Subcutaneous abdominal adipose tissue (tissue), 5 donors: ENCODE measurements around the gene NFKB1.

Experiments used
- H3K27ac ChIP-seq: one replicate; pipeline ENCODE4 v1.7.0; 2013; ENCODE audit warnings: low read depth, mild to moderate bottlenecking, inconsistent platforms, low read length, moderate library complexity
- H3K27me3 ChIP-seq, 5 donors: one replicate each; pipeline ENCODE4 v1.7.0; 2013; ENCODE audit warnings: low read length in 5 of 5, inconsistent platforms in 1 of 5; ENCODE audit not compliant: control insufficient read depth in 5 of 5, insufficient read depth in 4 of 5
- H3K36me3 ChIP-seq, 5 donors: one replicate each; pipeline ENCODE4 v1.7.0; 2013; ENCODE audit warnings: low read length in 5 of 5; ENCODE audit not compliant: control insufficient read depth in 5 of 5, insufficient read depth in 5 of 5
- H3K4me1 ChIP-seq, 5 donors: one replicate each; pipeline ENCODE4 v1.7.0; 2013; ENCODE audit warnings: low read length in 5 of 5, mild to moderate bottlenecking in 3 of 5, moderate library complexity in 1 of 5; ENCODE audit not compliant: control insufficient read depth in 5 of 5, insufficient read depth in 5 of 5
- H3K4me3 ChIP-seq, 5 donors: one replicate each; pipeline ENCODE4 v1.7.0; 2013; ENCODE audit warnings: low read length in 5 of 5, low read depth in 1 of 5
- H3K9ac ChIP-seq, 5 donors: one replicate each; pipeline ENCODE4 v1.7.0; 2013; ENCODE audit warnings: low read length in 5 of 5, mild to moderate bottlenecking in 4 of 5, moderate library complexity in 3 of 5
- H3K9me3 ChIP-seq, 5 donors: one replicate each; pipeline ENCODE4 v1.7.0; 2013; ENCODE audit warnings: low read length in 5 of 5; ENCODE audit not compliant: control insufficient read depth in 5 of 5
- donor health status: healthy.
- donor health status: healthy.
- donor health status: healthy.
- donor health status: healthy.
- donor health status: healthy.

Gene NFKB1

DNA sequence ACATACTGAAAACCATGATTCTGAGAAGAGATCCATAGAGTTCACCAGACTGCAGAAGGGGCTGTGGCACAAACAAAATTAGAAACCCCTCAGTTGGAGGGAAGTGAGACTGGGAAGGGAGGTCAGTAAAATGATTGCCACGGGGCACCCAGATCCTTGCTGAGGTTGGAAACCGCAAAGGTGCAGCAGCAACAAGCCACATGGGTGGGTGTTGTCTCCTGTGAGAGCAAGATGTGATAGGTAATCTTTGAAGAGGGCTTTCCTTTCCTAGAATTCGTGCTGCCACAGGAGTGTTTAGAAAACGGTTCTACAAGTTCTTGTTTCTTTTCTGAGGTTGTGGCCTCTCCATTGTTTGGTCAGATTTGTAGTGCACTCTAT lies 85.5 kb downstream of the NFKB1 start:
- Histone ChIP-seq H3K9ac (no peak overlapping the region), H3K4me1 (no peaks in the 10 kb centered on the region), H3K4me3 (no peak overlapping the region), H3K27ac (no peak overlapping the region), H3K9me3 (no peaks in the 10 kb centered on the region), H3K36me3 (peaks cover 45 to 76% (median 62%) of the 10 kb centered on the region in 5 donors), H3K27me3 (no peaks in the 10 kb centered on the region)

GRCh38 chr4:102589743-102590142 lies 88.6 kb downstream of the NFKB1 start:
- Histone ChIP-seq H3K9ac (no peak overlapping the region), H3K4me3 (no peak overlapping the region), H3K36me3 (peaks cover 36 to 57% (median 39%) of the 10 kb centered on the region in 5 donors), H3K4me1 (no peaks in the 10 kb centered on the region), H3K9me3 (no peaks in the 10 kb centered on the region), H3K27me3 (no peaks in the 10 kb centered on the region), H3K27ac (no peak overlapping the region)

GRCh38 chr4:102592256-102592655 lies 91.1 kb downstream of the NFKB1 start:
- Histone ChIP-seq H3K4me1 (no peaks in the 10 kb centered on the region), H3K4me3 (no peak overlapping the region), H3K9me3 (no peaks in the 10 kb centered on the region), H3K9ac (no peak overlapping the region), H3K27me3 (no peaks in the 10 kb centered on the region), H3K27ac (no peak overlapping the region), H3K36me3 (peaks cover 37 to 69% (median 44%) of the 10 kb centered on the region in 5 donors)

DNA sequence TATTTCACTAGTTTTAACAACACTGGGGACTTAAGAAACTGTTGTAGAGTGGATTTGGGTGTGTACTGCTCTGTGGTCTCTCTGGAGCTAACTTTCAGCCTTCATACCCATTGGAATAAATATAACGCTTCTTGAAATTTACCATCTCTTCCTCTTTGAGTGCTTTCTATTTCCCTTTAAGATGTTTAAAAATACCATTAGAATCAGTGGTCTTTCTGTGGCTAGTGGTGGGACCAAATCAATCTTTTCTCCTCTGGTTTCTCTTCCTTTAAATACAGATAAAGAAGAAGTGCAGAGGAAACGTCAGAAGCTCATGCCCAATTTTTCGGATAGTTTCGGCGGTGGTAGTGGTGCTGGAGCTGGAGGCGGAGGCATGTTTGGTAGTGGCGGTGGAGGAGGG lies 92.0 kb downstream of the NFKB1 start:
- H3K36me3 ChIP-seq: peaks cover 37 to 68% (median 45%) of the 10 kb centered on the region in 5 donors
- H3K27ac ChIP-seq: no peak overlapping the region
- no peaks in the 10 kb centered on the region for H3K27me3 ChIP-seq
- no peaks in the 10 kb centered on the region for H3K4me1 ChIP-seq
- H3K4me3 ChIP-seq: no peak overlapping the region
- no peak overlapping the region for H3K9ac ChIP-seq
- H3K9me3 ChIP-seq: no peaks in the 10 kb centered on the region

- Histone ChIP-seq H3K4me3 (no peak overlapping the region), H3K4me1 (no peaks in the 10 kb centered on the region), H3K9ac (no peak overlapping the region), H3K9me3 (no peaks in the 10 kb centered on the region), H3K27ac (no peak overlapping the region), H3K36me3 (peaks cover 39 to 65% (median 54%) of the 10 kb centered on the region in 5 donors), H3K27me3 (no peaks in the 10 kb centered on the region)
Observed at GRCh38 chr4:102594000-102594399, 92.8 kb downstream of the NFKB1 start.

DNA sequence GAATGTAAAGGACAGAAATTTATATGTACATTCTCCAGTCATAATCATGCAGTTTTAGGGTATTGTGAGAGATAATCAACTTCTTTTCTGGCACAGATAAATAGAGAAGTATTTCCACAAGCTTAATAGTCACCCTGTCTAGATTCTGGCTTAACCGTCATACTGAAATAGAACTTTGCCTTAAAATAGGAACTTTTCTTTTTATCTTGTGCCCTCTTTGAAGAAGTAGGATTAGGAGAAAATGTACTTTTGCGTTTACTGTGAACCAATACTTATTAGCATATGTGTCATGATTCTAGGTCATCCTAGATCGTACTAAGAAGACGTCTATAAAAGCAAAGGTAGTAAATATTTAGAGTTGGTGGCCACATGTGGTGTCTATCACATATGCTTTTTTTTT lies 95.4 kb downstream of the NFKB1 start:
- H3K27me3 ChIP-seq: no peaks in the 10 kb centered on the region
- H3K4me3 ChIP-seq: no peak overlapping the region
- no peaks in the 10 kb centered on the region for H3K9me3 ChIP-seq
- H3K9ac ChIP-seq: no peak overlapping the region
- H3K36me3 ChIP-seq: peaks cover 57 to 72% (median 66%) of the 10 kb centered on the region in 5 donors
- H3K4me1 ChIP-seq: no peaks in the 10 kb centered on the region
- H3K27ac ChIP-seq: no peak overlapping the region

DNA sequence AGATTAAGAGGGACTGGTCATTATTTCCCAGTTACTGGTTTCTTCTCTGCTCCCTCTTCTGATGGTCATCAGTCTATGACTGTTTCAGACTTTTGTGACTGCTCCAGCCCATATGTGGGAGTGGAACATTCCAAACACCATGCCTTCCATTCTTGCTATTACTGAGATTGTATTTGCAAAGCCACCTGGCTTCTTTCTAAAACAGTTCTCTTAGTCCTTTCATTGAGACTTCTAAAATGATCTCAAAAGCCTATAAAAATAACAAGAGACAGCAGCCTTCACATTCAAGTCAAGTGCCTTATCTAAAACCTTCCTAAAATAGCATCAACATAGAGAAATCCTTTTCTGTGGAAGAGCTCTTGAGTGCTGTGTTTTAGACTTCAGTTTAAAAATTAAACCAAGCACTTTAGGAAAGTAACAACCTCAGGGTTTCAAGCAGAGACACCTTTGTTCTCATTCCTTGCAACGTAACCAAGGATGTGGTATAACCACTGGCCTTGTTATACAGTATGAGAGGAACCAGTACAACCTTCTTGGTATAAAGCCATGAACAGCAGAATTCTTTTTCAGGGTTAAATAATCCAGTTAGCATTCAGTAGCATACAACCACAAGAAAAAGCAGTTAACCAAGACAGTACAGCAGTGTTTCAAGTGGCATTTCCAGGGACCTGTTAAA lies 97.1 kb downstream of the NFKB1 start:
- no peaks in the 10 kb centered on the region for H3K9me3 ChIP-seq
- no peaks in the 10 kb centered on the region for H3K27me3 ChIP-seq
- no peak overlapping the region for H3K27ac ChIP-seq
- peaks cover 63 to 78% (median 68%) of the 10 kb centered on the region in 5 donors for H3K36me3 ChIP-seq
- H3K4me1 ChIP-seq: no peaks in the 10 kb centered on the region
- H3K9ac ChIP-seq: no peak overlapping the region
- H3K4me3 ChIP-seq: no peak overlapping the region

GRCh38 chr4:102598762-102599374 lies 97.7 kb downstream of the NFKB1 start:
- Histone ChIP-seq H3K27me3 (no peaks in the 10 kb centered on the region), H3K4me1 (no peaks in the 10 kb centered on the region), H3K27ac (no peak overlapping the region), H3K36me3 (peaks cover 66 to 83% (median 71%) of the 10 kb centered on the region in 5 donors), H3K9ac (no peak overlapping the region), H3K4me3 (no peak overlapping the region), H3K9me3 (no peaks in the 10 kb centered on the region)

GRCh38 chr4:102599455-102599854 lies 98.3 kb downstream of the NFKB1 start:
- no peaks in the 10 kb centered on the region for H3K9me3 ChIP-seq
- H3K9ac ChIP-seq: no peak overlapping the region
- no peak overlapping the region for H3K4me3 ChIP-seq
- H3K36me3 ChIP-seq: peaks cover 67 to 87% (median 76%) of the 10 kb centered on the region in 5 donors
- H3K4me1 ChIP-seq: no peaks in the 10 kb centered on the region
- no peaks in the 10 kb centered on the region for H3K27me3 ChIP-seq
- H3K27ac ChIP-seq: no peak overlapping the region

GRCh38 chr4:102599886-102600285 lies 98.7 kb downstream of the NFKB1 start:
- H3K9ac ChIP-seq: no peak overlapping the region

More at GRCh38 chr4:102599886-102600285, 98.7 kb downstream of the NFKB1 start:
- Histone ChIP-seq H3K4me3 (no peak overlapping the region), H3K36me3 (peaks cover 66 to 85% (median 75%) of the 10 kb centered on the region in 5 donors), H3K9me3 (no peaks in the 10 kb centered on the region), H3K4me1 (no peaks in the 10 kb centered on the region), H3K27ac (no peak overlapping the region), H3K27me3 (no peaks in the 10 kb centered on the region)
